ENCODE measurements around the gene SMIM28. TPM values are rescaled to one million over a fixed set of nuclear protein-coding genes. Genes with fewer than 3 reads are reported as not detected.

SMIM28 gene
- total RNA-seq, 1 donor, result not detected

DNA sequence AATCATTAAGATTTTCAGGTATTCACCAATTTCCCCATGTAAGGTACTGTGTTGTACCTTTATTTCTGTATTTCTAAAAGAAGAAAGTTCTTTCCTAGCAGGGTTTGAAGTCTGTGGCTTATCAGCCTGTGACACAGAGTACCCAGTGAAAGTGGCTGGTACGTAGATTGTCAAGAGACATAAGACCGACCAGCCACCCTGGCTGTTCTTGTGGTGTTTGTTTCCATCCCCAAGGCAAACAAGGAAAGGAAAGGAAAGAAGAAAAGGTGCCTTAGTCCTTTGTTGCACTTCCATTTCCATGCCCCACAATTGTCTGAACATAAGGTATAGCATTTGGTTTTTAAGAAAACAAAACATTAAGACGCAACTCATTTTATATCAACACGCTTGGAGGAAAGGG is 40.6 kb upstream of the SMIM28 start:
- Histone ChIP-seq H3K4me2 (ENCODE audit: insufficient read depth, low read length) (no peak overlapping the region), H3K9me3 (ENCODE audit: low read depth, low read length) (no peaks in the 10 kb centered on the region), H3K27me3 (ENCODE audit: insufficient read depth, low read length) (peaks cover 2% of the 10 kb centered on the region), H3K27ac (ENCODE audit: low read depth, low read length) (no peak overlapping the region), H2AFZ (ENCODE audit: low read length) (no peak overlapping the region), H3K4me3 (ENCODE audit: insufficient read depth, low read length) (no peak overlapping the region), H3K36me3 (ENCODE audit: insufficient read depth, low read length) (no peaks in the 10 kb centered on the region), H3K4me1 (ENCODE audit: insufficient read depth, low read length) (no peaks in the 10 kb centered on the region), H3K79me2 (ENCODE audit: insufficient read depth, low read length) (no peaks in the 10 kb centered on the region), H4K20me1 (ENCODE audit: insufficient read depth, low read length) (no peaks in the 10 kb centered on the region)
- no peak for TF ChIP-seq CTCF (IDR thresholded peaks at IDR 0.05; ENCODE audit: extremely low read depth, low read depth, low read length)
- no peak for DNase-seq (ENCODE audit: insufficient read length, low spot score, missing footprints)

DNA sequence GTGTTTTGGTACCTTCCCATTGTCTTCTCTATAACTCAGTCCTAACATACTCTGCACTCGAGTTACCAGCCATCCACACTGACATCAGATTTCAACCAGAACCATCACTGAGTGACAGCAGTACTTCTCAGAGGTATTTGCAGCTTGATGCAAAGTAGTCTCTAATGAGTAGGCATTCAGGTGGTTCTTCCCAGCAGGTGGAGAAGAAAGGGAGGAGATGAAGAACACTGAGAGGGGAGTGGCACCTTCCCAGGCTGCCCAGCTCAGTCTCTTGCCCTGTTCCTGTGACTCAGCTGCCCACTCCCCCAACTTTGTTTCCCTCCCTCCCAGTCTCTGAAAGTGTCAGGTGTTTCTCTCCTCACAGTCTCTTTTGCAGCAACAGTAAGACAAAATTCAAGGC is 38.7 kb upstream of the SMIM28 start:
- Histone ChIP-seq H4K20me1 (ENCODE audit: insufficient read depth, low read length) (no peaks in the 10 kb centered on the region), H3K4me1 (ENCODE audit: insufficient read depth, low read length) (no peaks in the 10 kb centered on the region), H3K4me3 (ENCODE audit: insufficient read depth, low read length) (no peak overlapping the region), H3K27me3 (ENCODE audit: insufficient read depth, low read length) (peaks cover 2% of the 10 kb centered on the region), H3K36me3 (ENCODE audit: insufficient read depth, low read length) (no peaks in the 10 kb centered on the region), H3K27ac (ENCODE audit: low read depth, low read length) (no peak overlapping the region), H2AFZ (ENCODE audit: low read length) (no peak overlapping the region), H3K79me2 (ENCODE audit: insufficient read depth, low read length) (no peaks in the 10 kb centered on the region), H3K4me2 (ENCODE audit: insufficient read depth, low read length) (no peak overlapping the region), H3K9me3 (ENCODE audit: low read depth, low read length) (no peaks in the 10 kb centered on the region)
- no peak for DNase-seq (ENCODE audit: insufficient read length, low spot score, missing footprints)
- TF ChIP-seq CTCF (IDR thresholded peaks at IDR 0.05; ENCODE audit: extremely low read depth, low read depth, low read length), result no peak

- DNase-seq (ENCODE audit: insufficient read length, low spot score, missing footprints), result no peak
- Histone ChIP-seq H3K9me3 (ENCODE audit: low read depth, low read length) (no peaks in the 10 kb centered on the region), H3K36me3 (ENCODE audit: insufficient read depth, low read length) (no peaks in the 10 kb centered on the region), H3K4me3 (ENCODE audit: insufficient read depth, low read length) (no peak overlapping the region), H4K20me1 (ENCODE audit: insufficient read depth, low read length) (no peaks in the 10 kb centered on the region), H3K4me2 (ENCODE audit: insufficient read depth, low read length) (no peak overlapping the region), H3K27me3 (ENCODE audit: insufficient read depth, low read length) (peaks cover 2% of the 10 kb centered on the region), H2AFZ (ENCODE audit: low read length) (no peak overlapping the region), H3K27ac (ENCODE audit: low read depth, low read length) (no peak overlapping the region), H3K4me1 (ENCODE audit: insufficient read depth, low read length) (no peaks in the 10 kb centered on the region), H3K79me2 (ENCODE audit: insufficient read depth, low read length) (no peaks in the 10 kb centered on the region)
- TF ChIP-seq CTCF (IDR thresholded peaks at IDR 0.05; ENCODE audit: extremely low read depth, low read depth, low read length), result no peak
Measured at GRCh38 chr6:138341176-138341575, 36.5 kb upstream of the SMIM28 start.

GRCh38 chr6:138343112-138343511 is 34.6 kb upstream of the SMIM28 start:
- Histone ChIP-seq H3K4me1 (ENCODE audit: insufficient read depth, low read length) (no peaks in the 10 kb centered on the region), H3K9me3 (ENCODE audit: low read depth, low read length) (no peaks in the 10 kb centered on the region), H3K36me3 (ENCODE audit: insufficient read depth, low read length) (no peaks in the 10 kb centered on the region), H3K27ac (ENCODE audit: low read depth, low read length) (no peak overlapping the region), H3K4me2 (ENCODE audit: insufficient read depth, low read length) (no peak overlapping the region), H4K20me1 (ENCODE audit: insufficient read depth, low read length) (no peaks in the 10 kb centered on the region), H2AFZ (ENCODE audit: low read length) (no peak overlapping the region), H3K27me3 (ENCODE audit: insufficient read depth, low read length) (peaks cover 5% of the 10 kb centered on the region), H3K79me2 (ENCODE audit: insufficient read depth, low read length) (no peaks in the 10 kb centered on the region), H3K4me3 (ENCODE audit: insufficient read depth, low read length) (no peak overlapping the region)
- DNase-seq (ENCODE audit: insufficient read length, low spot score, missing footprints), result no peak
- no peak for TF ChIP-seq CTCF (IDR thresholded peaks at IDR 0.05; ENCODE audit: extremely low read depth, low read depth, low read length)
